K562 (cell line): Measurements from ENCODE around the gene GRB10. TPM values are rescaled to one million over a fixed set of nuclear protein-coding genes. Genes with fewer than 3 reads are reported as not detected.

ENCODE experiments used
- AFF4 ChIP-seq: sonication (generic); formaldehyde crosslinking; IDR thresholded peaks from 2 replicates; pipeline ENCODE4 v1.8.0; 2023; ENCODE audit warnings: mild to moderate bottlenecking, missing genetic modification reagents
- CAMTA2 ChIP-seq: fragments of 250-450 bp; sonication (Bioruptor Pico); conservative IDR thresholded peaks from 2 replicates; pipeline ENCODE4 v1.5.1; 2022
- CBFB ChIP-seq: sonication (generic); formaldehyde crosslinking; IDR thresholded peaks from 2 replicates; pipeline ENCODE4 v1.4.0; 2020; ENCODE audit warnings: mild to moderate bottlenecking, missing genetic modification reagents
- CGGBP1 ChIP-seq: fragments of 250-450 bp; sonication (Bioruptor Pico); IDR thresholded peaks from 2 replicates; pipeline ENCODE4 v1.9.0; 2021; ENCODE audit warnings: mild to moderate bottlenecking
- CREBBP ChIP-seq: IDR thresholded peaks from one replicate; pipeline ENCODE4 v1.6.1; 2012; ENCODE audit warnings: low read depth, mild to moderate bottlenecking, control low read depth, inconsistent platforms, low read length
- CTBP1 ChIP-seq: fragments of 450-650 bp; IDR thresholded peaks from 2 replicates; pipeline ENCODE4 v1.6.1; 2016; ENCODE audit warnings: borderline replicate concordance
- FOXM1 ChIP-seq, 2 experiments: fragments of 450-650 bp in 1 of 2; sonication (generic) in 1 of 2; formaldehyde crosslinking in 1 of 2; IDR thresholded peaks; 2 replicates each; pipeline versions ENCODE4 v1.6.1 to v1.9.0; 2017 to 2022; ENCODE audit warnings: low read depth in 2 of 2, mild to moderate bottlenecking in 2 of 2, missing genetic modification reagents in 1 of 2, moderate library complexity in 1 of 2
- GTF2A2 ChIP-seq: IDR thresholded peaks from 2 replicates; pipeline ENCODE4 v1.6.1; 2016; ENCODE audit warnings: mild to moderate bottlenecking, missing genetic modification characterization, missing compliant biosample characterization
- MEF2A ChIP-seq: IDR thresholded peaks from 2 replicates; pipeline ENCODE4 v1.6.1; 2011; ENCODE audit warnings: low read depth, mild to moderate bottlenecking, low read length, moderate library complexity; ENCODE audit not compliant: control insufficient read depth
- PATZ1 ChIP-seq: fragments of 250-450 bp; sonication (Bioruptor Pico); IDR thresholded peaks from 2 replicates; pipeline ENCODE4 v1.5.0; 2020; ENCODE audit warnings: mild to moderate bottlenecking, borderline replicate concordance
- RUNX1 ChIP-seq: sonication (generic); IDR thresholded peaks from 2 replicates; pipeline ENCODE4 v1.6.1; 2016; ENCODE audit warnings: antibody characterized with exemption, low read depth
- SLC30A9 ChIP-seq: fragments of 250-450 bp; sonication (Bioruptor Pico); IDR thresholded peaks from 2 replicates; pipeline ENCODE4 v1.8.0; 2022; ENCODE audit warnings: mild to moderate bottlenecking, moderate library complexity
- ZBTB12 ChIP-seq: fragments of 250-450 bp; sonication (Bioruptor Pico); IDR thresholded peaks from 2 replicates; pipeline ENCODE4 v1.4.0; 2020
- ZFP36 ChIP-seq: fragments of 150-350 bp; IDR thresholded peaks from 2 replicates; pipeline ENCODE4 v1.6.1; 2018; ENCODE audit warnings: low read length, low read depth; ENCODE audit not compliant: partially characterized antibody
- ZNF740 ChIP-seq, 3 experiments: fragments of 200-800 bp in 1 of 3; sonication (Bioruptor generic) in 1 of 3; sonication (generic) in 1 of 3; formaldehyde crosslinking in 1 of 3; IDR thresholded peaks; 2 replicates each; pipeline versions ENCODE4 v1.6.1 to v1.8.0; 2016 to 2022; ENCODE audit warnings: mild to moderate bottlenecking in 2 of 3, missing compliant biosample characterization in 2 of 3, missing genetic modification characterization in 2 of 3, missing genetic modification reagents in 1 of 3
- polyA plus RNA-seq, 8 experiments: library from polyadenylated mRNA; depleted of rRNA in 4 of 8; stranded (reverse) in 5 of 8; unstranded in 3 of 8; fragments of >200 nt; fragmentation: Nextera tagmentation in 2 of 8; fragmentation: Illumina TruSeq in 1 of 8; extraction: Ambion mirVana in 2 of 8; extraction: Trizol in 1 of 8; gene quantifications; 2 replicates each; pipeline versions ENCODE4 v1.2.1 to v1.2.3, GENCODE V29; 2011 to 2014; ENCODE audit warnings: inconsistent platforms in 1 of 8, missing spikeins in 1 of 8
- total RNA-seq, 7 experiments: library from RNA; depleted of rRNA in 6 of 7; stranded (reverse); fragments of >200 nt in 6 of 7; fragmentation: Illumina TruSeq in 2 of 7; extraction: Trizol in 2 of 7; gene quantifications; 2 replicates each; pipeline versions ENCODE4 v1.2.1 to v1.2.3, GENCODE V29; 2011 to 2021; ENCODE audit warnings: low replicate concordance in 1 of 7

The GRB10 gene
- total and polyA plus RNA-seq, 9 of the 15 experiments (the other 6 are each of a cell fraction or from before 2014, with no cell fraction given) = 8.9 to 88.5 (median 40.7) TPM

- TF ChIP-seq PATZ1 (CRISPR knock-in tag) (no peak), MEF2A (no peak), CGGBP1 (no peak), CAMTA2 (CRISPR knock-in tag) (no peak), CTBP1 (0 out of 2 replicates have a peak, but pooled peaks have one; percentile 15), ZBTB12 (CRISPR knock-in tag) (no peak), CBFB (CRISPR knock-in tag) (no peak), RUNX1 (no peak), CREBBP (no peak), SLC30A9 (CRISPR knock-in tag) (no peak), AFF4 (0 out of 2 replicates have a peak, but pooled peaks have one; percentile 40), FOXM1 (IDR thresholded peaks at IDR 0.05; ENCODE audit: low read depth) (no peak), FOXM1 (CRISPR knock-in tag; IDR thresholded peaks at IDR 0.05; ENCODE audit: low read depth) (no peak), GTF2A2 (no peak), ZNF740 (CRISPR knock-in tag; IDR thresholded peaks at IDR 0.05) (no peak), ZNF740 (tag; IDR thresholded peaks at IDR 0.05) (0 out of 4 replicates have a peak, but pooled peaks of 1 of the 2 experiments have one; percentile 5), ZFP36 (no peak)
Measured at GRCh38 chr7:50791363-50791937, 8.8 kb upstream of the GRB10 start (continued).
